Measurements from ENCODE around the gene LINC01488. TPM values are rescaled to one million over a fixed set of nuclear protein-coding genes. Genes with fewer than 3 reads are reported as not detected.

Gene LINC01488
- total and polyA plus RNA-seq, 2 of the 13 experiments (the other 11 are each of a cell fraction or from before 2014, with no cell fraction given) = 0.26 to 0.58 TPM

DNA sequence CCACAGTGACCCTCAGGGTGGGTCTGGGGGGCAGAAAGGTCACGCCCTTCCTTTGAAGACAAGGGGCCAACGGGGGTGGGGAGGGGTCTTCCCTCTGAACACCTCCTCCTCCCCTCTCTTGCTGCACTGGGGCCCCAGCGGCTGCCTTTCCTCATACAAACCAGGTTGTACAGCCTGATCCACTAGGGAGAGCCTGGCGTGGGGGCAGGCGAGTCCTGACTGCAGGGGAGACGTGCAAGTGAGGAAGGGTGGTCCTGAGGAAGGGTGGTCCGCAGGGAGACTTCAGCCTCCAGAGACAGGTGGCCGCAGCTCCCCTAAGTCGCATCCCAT lies 43.6 kb upstream of the LINC01488 start:
- ATAC-seq (no peak), FAIRE-seq (no peak), DNase-seq (ENCODE audit: low spot score) (no peak)
- ChIA-PET POLR2A (interaction anchor here (1.2 kb wide), 1 partner anchor 20 kb away, joined by 3 read pairs; no protein-coding TSS in a partner anchor), CTCF (ENCODE audit: low intra/inter-chr PET ratio, low total read pairs) (no interaction called here)
- no TSS peak for BruUV-seq (replicated peaks)
- Histone ChIP-seq H3K9me3 (ENCODE audit: low read length) (no peaks in the 10 kb centered on the region), H3K36me3 (replicated peaks in 1 of 2; ENCODE audit: control insufficient read depth in 1 of 2, insufficient read depth in 2 of 2, low read length in 2 of 2) (no peaks in the 10 kb centered on the region), H3K27ac (ENCODE audit: extremely low read length, insufficient read depth, low read length) (no peak overlapping the region), H4K20me1 (ENCODE audit: insufficient read depth, low read length) (no peaks in the 10 kb centered on the region), H3K4me2 (ENCODE audit: low read depth, low read length) (no peak overlapping the region), H3K4me3 (replicated peaks in 1 of 3; ENCODE audit: insufficient read depth in 1 of 3, low read depth in 2 of 3, low read length in 3 of 3) (no peak overlapping the region), H3K27me3 (ENCODE audit: control insufficient read depth in 1 of 2, insufficient read depth in 2 of 2, low read length in 2 of 2) (no peaks in the 10 kb centered on the region), H2AFZ (ENCODE audit: low read length) (no peak overlapping the region), H3K4me1 (ENCODE audit: insufficient read depth, low read length) (peaks cover 82% of the 10 kb centered on the region), H3K9ac (ENCODE audit: insufficient read depth, low read depth, low read length) (no peak overlapping the region), H3K79me2 (ENCODE audit: insufficient read depth, low read length) (no peaks in the 10 kb centered on the region)
- WGBS (ENCODE audit: low lambda C conversion rate) = 87% methylated on average over 5 of the region's 9 CpGs
- in situ Hi-C loops (cut with HindIII; ENCODE audit: extremely low pct_ligation_motif_present, low pct_unique_long_range_greater_than_20kb) (loop anchor here (25.0 kb wide), 1 partner anchor 199 kb away; the partner anchor contains the start of gene CCND1), intact Hi-C loops (cut with micrococcal nuclease; ENCODE audit: unreplicated experiment) (no loop called here)
- TF ChIP-seq RCOR2 (CRISPR knock-in tag; IDR thresholded peaks at IDR 0.05) (no peak), ZNF124 (CRISPR knock-in tag; IDR thresholded peaks at IDR 0.05) (no peak), MXD4 (CRISPR knock-in tag; IDR thresholded peaks at IDR 0.05) (no peak), NFKB2 (CRISPR knock-in tag; IDR thresholded peaks at IDR 0.05; ENCODE audit: borderline replicate concordance) (no peak), FOXM1 (CRISPR knock-in tag; IDR thresholded peaks at IDR 0.05) (no peak), ELF4 (CRISPR knock-in tag; IDR thresholded peaks at IDR 0.05; ENCODE audit: borderline replicate concordance) (no peak), POGZ (CRISPR knock-in tag; IDR thresholded peaks at IDR 0.05) (no peak), KDM6A (CRISPR knock-in tag; IDR thresholded peaks at IDR 0.05; ENCODE audit: low read depth) (no peak), ZNF660 (CRISPR knock-in tag; IDR thresholded peaks at IDR 0.05; ENCODE audit: borderline replicate concordance, low read depth) (no peak), ZNF10 (CRISPR knock-in tag; IDR thresholded peaks at IDR 0.05; ENCODE audit: borderline replicate concordance, low read depth) (no peak), ZFAT (CRISPR knock-in tag; conservative IDR thresholded peaks at IDR 0.05) (no peak), SMAD3 (CRISPR knock-in tag; IDR thresholded peaks at IDR 0.05) (no peak)
- TF ChIP-seq, protein P1, sequence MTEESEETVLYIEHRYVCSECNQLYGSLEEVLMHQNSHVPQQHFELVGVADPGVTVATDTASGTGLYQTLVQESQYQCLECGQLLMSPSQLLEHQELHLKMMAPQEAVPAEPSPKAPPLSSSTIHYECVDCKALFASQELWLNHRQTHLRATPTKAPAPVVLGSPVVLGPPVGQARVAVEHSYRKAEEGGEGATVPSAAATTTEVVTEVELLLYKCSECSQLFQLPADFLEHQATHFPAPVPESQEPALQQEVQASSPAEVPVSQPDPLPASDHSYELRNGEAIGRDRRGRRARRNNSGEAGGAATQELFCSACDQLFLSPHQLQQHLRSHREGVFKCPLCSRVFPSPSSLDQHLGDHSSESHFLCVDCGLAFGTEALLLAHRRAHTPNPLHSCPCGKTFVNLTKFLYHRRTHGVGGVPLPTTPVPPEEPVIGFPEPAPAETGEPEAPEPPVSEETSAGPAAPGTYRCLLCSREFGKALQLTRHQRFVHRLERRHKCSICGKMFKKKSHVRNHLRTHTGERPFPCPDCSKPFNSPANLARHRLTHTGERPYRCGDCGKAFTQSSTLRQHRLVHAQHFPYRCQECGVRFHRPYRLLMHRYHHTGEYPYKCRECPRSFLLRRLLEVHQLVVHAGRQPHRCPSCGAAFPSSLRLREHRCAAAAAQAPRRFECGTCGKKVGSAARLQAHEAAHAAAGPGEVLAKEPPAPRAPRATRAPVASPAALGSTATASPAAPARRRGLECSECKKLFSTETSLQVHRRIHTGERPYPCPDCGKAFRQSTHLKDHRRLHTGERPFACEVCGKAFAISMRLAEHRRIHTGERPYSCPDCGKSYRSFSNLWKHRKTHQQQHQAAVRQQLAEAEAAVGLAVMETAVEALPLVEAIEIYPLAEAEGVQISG (CRISPR knock-in tag; IDR thresholded peaks at IDR 0.05) = no peak
- TF ChIP-seq, protein P2, sequence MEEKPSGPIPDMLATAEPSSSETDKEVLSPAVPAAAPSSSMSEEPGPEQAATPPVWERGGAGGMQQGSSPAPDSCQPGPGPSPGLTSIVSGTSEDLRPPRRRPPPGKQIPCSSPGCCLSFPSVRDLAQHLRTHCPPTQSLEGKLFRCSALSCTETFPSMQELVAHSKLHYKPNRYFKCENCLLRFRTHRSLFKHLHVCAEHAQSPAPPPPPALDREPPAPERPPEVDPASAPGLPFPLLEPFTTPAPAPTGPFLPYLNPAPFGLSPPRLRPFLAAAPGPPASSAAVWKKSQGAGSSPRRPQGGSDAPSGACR (CRISPR knock-in tag; IDR thresholded peaks at IDR 0.05) = no peak
